GM12878 (cell line): ENCODE results near the gene OPN5. TPM values are rescaled to one million over a fixed set of nuclear protein-coding genes. Genes with fewer than 3 reads are reported as not detected.

Experiments used
- ATAC-seq: fragments of 200-7000 bp; cut with Tn5 transposase; 3 replicates; pipeline ENCODE4 v1.9.1; 2020; ENCODE audit warnings: mild to moderate bottlenecking, moderate library complexity
- BruUV-seq: library from RNA; stranded (reverse); fragments of 400-500 nt; replicated peaks from 2 replicates; lab custom pipeline; 2021; lab: Mats Ljungman, UMichigan
- CTCF ChIA-PET: fragments of 300-600 bp; sonication (Branson Sonifier 250); formaldehyde crosslinking; extraction: SDS; loops from one replicate; lab custom pipeline; 2021; ENCODE audit warnings: inconsistent platforms; lab: Yijun Ruan, JAX
- POLR2A ChIA-PET: fragments of 350-600 bp; formaldehyde crosslinking; extraction: SDS; loops from one replicate; lab custom pipeline; 2021; ENCODE audit warnings: inconsistent platforms; lab: Charles Lee
- RAD21 ChIA-PET: fragments of 300-600 bp; sonication (Branson Sonifier 250); formaldehyde crosslinking; loops from one replicate; lab custom pipeline; 2023; ENCODE audit warnings: antibody characterized with exemption; ENCODE audit not compliant: unreplicated experiment; lab: Charles Lee
- SMC1A ChIA-PET: fragments of 300-600 bp; sonication (Branson Sonifier 250); formaldehyde crosslinking; loops from one replicate; lab custom pipeline; 2023; ENCODE audit not compliant: unreplicated experiment, uncharacterized antibody; lab: Charles Lee
- DNase-seq: peaks from one replicate; pipeline ENCODE4 v3.0.0-alpha.2; 2011; ENCODE audit warnings: low read depth, low spot score
- FAIRE-seq: peaks from 3 replicates; lab custom pipeline; 2011; peaks lifted over from hg19 to GRCh38; lab: Jason Lieb, UNC
- H2AFZ ChIP-seq: 2 replicates; pipeline ENCODE4 v1.6.0; 2011; ENCODE audit warnings: low read depth, low read length, control low read depth; ENCODE audit not compliant: control insufficient read depth
- H3K27ac ChIP-seq: 2 replicates; pipeline ENCODE4 v1.5.1; 2011; ENCODE audit warnings: control low read depth; ENCODE audit not compliant: control insufficient read depth, insufficient read depth
- H3K27me3 ChIP-seq, 2 experiments: replicated peaks in 1 of 2; 2 replicates each; pipeline versions ENCODE4 v1.6.0 to v1.6.1; 2011; ENCODE audit warnings: low read length in 1 of 2; ENCODE audit not compliant: control insufficient read depth in 2 of 2, insufficient read depth in 2 of 2
- H3K36me3 ChIP-seq, 2 experiments: 2 replicates each; pipeline ENCODE4 v1.5.1; 2011; ENCODE audit warnings: low read length in 1 of 2; ENCODE audit not compliant: control insufficient read depth in 2 of 2, insufficient read depth in 2 of 2
- H3K4me1 ChIP-seq: 2 replicates; pipeline ENCODE4 v1.6.1; 2011; ENCODE audit warnings: mild to moderate bottlenecking, low read length, moderate library complexity, mixed read lengths; ENCODE audit not compliant: control insufficient read depth, insufficient read depth
- H3K4me2 ChIP-seq: 2 replicates; pipeline ENCODE4 v1.6.0; 2011; ENCODE audit warnings: control low read depth; ENCODE audit not compliant: control insufficient read depth, insufficient read depth
- H3K4me3 ChIP-seq: fragments of 200-600 bp; sonication (generic); 2 replicates; pipeline ENCODE4 v1.5.1; 2016
- H3K79me2 ChIP-seq: 2 replicates; pipeline ENCODE4 v1.6.0; 2011; ENCODE audit warnings: low read length; ENCODE audit not compliant: control insufficient read depth, insufficient read depth
- H3K9ac ChIP-seq: 2 replicates; pipeline ENCODE4 v1.8.0; 2011; ENCODE audit warnings: low read length, control low read depth, mixed read lengths; ENCODE audit not compliant: control insufficient read depth, insufficient read depth
- H3K9me3 ChIP-seq: replicated peaks from 3 replicates; pipeline ENCODE4 v1.5.1; 2011; ENCODE audit warnings: mild to moderate bottlenecking, low read length; ENCODE audit not compliant: control insufficient read depth, insufficient read depth
- H4K20me1 ChIP-seq: 2 replicates; pipeline ENCODE4 v1.6.0; 2011; ENCODE audit not compliant: control insufficient read depth, insufficient read depth
- POLR2AphosphoS2 ChIP-seq: IDR thresholded peaks from 2 replicates; pipeline ENCODE4 v1.6.1; 2011; ENCODE audit warnings: low read depth, mild to moderate bottlenecking, low read length, improper control_type of control experiment, moderate library complexity
- RAD51 ChIP-seq: fragments of 450-650 bp; IDR thresholded peaks from 2 replicates; pipeline ENCODE4 v1.6.1; 2016; ENCODE audit warnings: moderate library complexity, mild to moderate bottlenecking, inconsistent platforms
- WGBS: methylation state at CpG from one replicate; pipeline ENCODE4 v1.1.6; 2016; ENCODE audit warnings: low lambda C conversion rate; ENCODE audit not compliant: insufficient replicate concordance, insufficient coverage; ENCODE audit errors: missing lambda C conversion rate; 5-methylcytosine and 5-hydroxymethylcytosine counted together
- in situ Hi-C: fragments of 300-500 bp; cut with MboI; formaldehyde crosslinking; loops from 9 replicates; pipeline ENCODE4 v1.14.3; 2018; ENCODE audit warnings: mixed read lengths
- intact Hi-C: fragments of 100-400 bp; cut with micrococcal nuclease; formaldehyde crosslinking; loops from one replicate; pipeline ENCODE4 v1.14.2; 2022; ENCODE audit not compliant: unreplicated experiment
- polyA plus RNA-seq, 11 experiments: library from polyadenylated mRNA; depleted of rRNA in 4 of 11; unstranded in 6 of 11; stranded (reverse) in 5 of 11; fragments of >200 nt; fragmentation: Nextera tagmentation in 4 of 11; fragmentation: Illumina TruSeq in 1 of 11; extraction: Ambion mirVana in 4 of 11; extraction: Trizol in 1 of 11; gene quantifications; 1 replicate in 1 of 11; 2 replicates in 10 of 11; pipeline versions ENCODE4 v1.2.1 to v1.2.3, GENCODE V29; 2011 to 2016; ENCODE audit warnings: inconsistent platforms in 2 of 11, missing spikeins in 2 of 11, low read depth in 1 of 11
- total RNA-seq, 4 experiments: library from RNA; depleted of rRNA in 3 of 4; stranded (reverse); fragments of >200 nt in 3 of 4; fragmentation: Illumina TruSeq in 1 of 4; extraction: Trizol in 1 of 4; gene quantifications; 2 replicates each; pipeline versions ENCODE4 v1.2.1 to v1.2.3, GENCODE V29; 2013 to 2021
- TF ChIP-seq, protein P1 (sequence below): fragments of 450-650 bp; IDR thresholded peaks from 2 replicates; pipeline ENCODE4 v1.6.1; 2016; ENCODE audit warnings: mild to moderate bottlenecking, moderate library complexity, borderline replicate concordance
- TF ChIP-seq, protein P2 (sequence below): fragments of 450-650 bp; conservative IDR thresholded peaks from 2 replicates; pipeline ENCODE4 v1.6.1; 2017; ENCODE audit warnings: mild to moderate bottlenecking, moderate library complexity

Gene OPN5
- total and polyA plus RNA-seq, 10 of the 15 experiments (the other 5 are each of a cell fraction or from before 2014, with no cell fraction given), result not detected

DNA sequence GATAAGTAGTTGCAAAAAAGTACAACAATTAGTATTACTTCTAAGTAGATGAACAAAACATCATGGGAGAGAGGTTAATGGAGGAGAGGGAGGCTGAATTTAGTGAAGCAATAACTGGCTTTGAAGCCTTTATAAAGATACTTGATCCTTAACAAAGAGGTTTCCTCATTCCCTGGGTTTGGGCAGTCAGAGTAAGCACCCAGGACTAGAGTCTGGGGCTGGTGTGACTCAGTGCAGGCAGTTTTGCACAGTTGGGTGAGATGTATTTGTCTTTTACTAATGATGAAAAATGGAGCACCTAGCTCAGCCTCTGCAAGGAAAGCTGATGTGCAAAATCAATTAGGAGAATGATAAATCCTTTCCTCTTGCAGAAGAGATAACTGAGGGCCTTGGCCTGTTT is 11.8 kb upstream of the OPN5 start (continued):
- TF ChIP-seq, protein P1, sequence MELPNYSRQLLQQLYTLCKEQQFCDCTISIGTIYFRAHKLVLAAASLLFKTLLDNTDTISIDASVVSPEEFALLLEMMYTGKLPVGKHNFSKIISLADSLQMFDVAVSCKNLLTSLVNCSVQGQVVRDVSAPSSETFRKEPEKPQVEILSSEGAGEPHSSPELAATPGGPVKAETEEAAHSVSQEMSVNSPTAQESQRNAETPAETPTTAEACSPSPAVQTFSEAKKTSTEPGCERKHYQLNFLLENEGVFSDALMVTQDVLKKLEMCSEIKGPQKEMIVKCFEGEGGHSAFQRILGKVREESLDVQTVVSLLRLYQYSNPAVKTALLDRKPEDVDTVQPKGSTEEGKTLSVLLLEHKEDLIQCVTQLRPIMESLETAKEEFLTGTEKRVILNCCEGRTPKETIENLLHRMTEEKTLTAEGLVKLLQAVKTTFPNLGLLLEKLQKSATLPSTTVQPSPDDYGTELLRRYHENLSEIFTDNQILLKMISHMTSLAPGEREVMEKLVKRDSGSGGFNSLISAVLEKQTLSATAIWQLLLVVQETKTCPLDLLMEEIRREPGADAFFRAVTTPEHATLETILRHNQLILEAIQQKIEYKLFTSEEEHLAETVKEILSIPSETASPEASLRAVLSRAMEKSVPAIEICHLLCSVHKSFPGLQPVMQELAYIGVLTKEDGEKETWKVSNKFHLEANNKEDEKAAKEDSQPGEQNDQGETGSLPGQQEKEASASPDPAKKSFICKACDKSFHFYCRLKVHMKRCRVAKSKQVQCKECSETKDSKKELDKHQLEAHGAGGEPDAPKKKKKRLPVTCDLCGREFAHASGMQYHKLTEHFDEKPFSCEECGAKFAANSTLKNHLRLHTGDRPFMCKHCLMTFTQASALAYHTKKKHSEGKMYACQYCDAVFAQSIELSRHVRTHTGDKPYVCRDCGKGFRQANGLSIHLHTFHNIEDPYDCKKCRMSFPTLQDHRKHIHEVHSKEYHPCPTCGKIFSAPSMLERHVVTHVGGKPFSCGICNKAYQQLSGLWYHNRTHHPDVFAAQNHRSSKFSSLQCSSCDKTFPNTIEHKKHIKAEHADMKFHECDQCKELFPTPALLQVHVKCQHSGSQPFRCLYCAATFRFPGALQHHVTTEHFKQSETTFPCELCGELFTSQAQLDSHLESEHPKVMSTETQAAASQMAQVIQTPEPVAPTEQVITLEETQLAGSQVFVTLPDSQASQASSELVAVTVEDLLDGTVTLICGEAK, result no peak

DNA sequence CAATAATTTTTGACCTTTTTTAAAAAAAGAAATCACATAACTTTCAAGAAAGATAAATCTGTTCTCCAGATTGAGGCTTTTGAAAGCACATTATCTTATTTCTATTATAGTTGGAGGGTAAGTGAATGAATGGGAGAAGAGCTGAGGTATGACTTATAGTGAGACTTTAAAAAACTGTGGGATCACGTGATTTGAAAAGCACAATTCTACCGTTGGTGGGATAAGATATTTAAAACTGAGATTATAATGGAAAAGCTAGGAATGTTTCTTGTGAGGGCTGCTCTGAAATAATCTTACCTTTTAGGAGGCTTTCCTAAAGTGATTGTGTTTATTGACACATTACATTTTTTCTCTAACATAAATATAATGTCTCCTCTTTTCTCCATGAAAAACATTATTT is 9.5 kb upstream of the OPN5 start:
- intact Hi-C loops, result no loop called here
- no peak for ATAC-seq
- Histone ChIP-seq H3K4me2 (no peak overlapping the region), H3K27ac (no peak overlapping the region), H3K9ac (no peak overlapping the region), H4K20me1 (no peaks in the 10 kb centered on the region), H3K79me2 (no peaks in the 10 kb centered on the region), H3K4me3 (no peak overlapping the region), H3K4me1 (no peaks in the 10 kb centered on the region), H3K9me3 (no peaks in the 10 kb centered on the region), H3K36me3 (no peaks in the 10 kb centered on the region), H2AFZ (no peak overlapping the region), H3K27me3 (no peaks in the 10 kb centered on the region)
- no peak for FAIRE-seq
- in situ Hi-C loops, result loop anchor here (10.0 kb wide), 1 partner anchor 358 kb away; no protein-coding TSS in a partner anchor
- DNase-seq, result no peak
- CTCF ChIA-PET, result interaction anchor here (1.4 to 2.7 kb wide), 2 partner anchors 38 to 141 kb away, joined by 4 to 12 read pairs; no protein-coding TSS in a partner anchor
- 29% methylated on average over 2 of the region's 2 CpGs for WGBS
- RAD21 ChIA-PET, result interaction anchor here (1.0 kb wide), 1 partner anchor 47 kb away, joined by 3 read pairs; no protein-coding TSS in a partner anchor
- no TSS peak for BruUV-seq
- POLR2A ChIA-PET, result no interaction called here
- SMC1A ChIA-PET, result interaction anchor here (0.6 to 1.6 kb wide), 3 partner anchors 38 to 359 kb away, joined by 3 to 5 read pairs (median 3); no protein-coding TSS in a partner anchor
- no peak for TF ChIP-seq POLR2AphosphoS2
- TF ChIP-seq RAD51, result peak; percentile 44; the same call in 1 of the 2 replicates
- TF ChIP-seq, protein P2, sequence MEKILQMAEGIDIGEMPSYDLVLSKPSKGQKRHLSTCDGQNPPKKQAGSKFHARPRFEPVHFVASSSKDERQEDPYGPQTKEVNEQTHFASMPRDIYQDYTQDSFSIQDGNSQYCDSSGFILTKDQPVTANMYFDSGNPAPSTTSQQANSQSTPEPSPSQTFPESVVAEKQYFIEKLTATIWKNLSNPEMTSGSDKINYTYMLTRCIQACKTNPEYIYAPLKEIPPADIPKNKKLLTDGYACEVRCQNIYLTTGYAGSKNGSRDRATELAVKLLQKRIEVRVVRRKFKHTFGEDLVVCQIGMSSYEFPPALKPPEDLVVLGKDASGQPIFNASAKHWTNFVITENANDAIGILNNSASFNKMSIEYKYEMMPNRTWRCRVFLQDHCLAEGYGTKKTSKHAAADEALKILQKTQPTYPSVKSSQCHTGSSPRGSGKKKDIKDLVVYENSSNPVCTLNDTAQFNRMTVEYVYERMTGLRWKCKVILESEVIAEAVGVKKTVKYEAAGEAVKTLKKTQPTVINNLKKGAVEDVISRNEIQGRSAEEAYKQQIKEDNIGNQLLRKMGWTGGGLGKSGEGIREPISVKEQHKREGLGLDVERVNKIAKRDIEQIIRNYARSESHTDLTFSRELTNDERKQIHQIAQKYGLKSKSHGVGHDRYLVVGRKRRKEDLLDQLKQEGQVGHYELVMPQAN, result no peak
